Activated CD4-positive, alpha-beta T cell treated with anti-CD3 and anti-CD28 coated beads, Interleukin-2, amount 50 U/mL, for 24 hours (primary cell): ENCODE data around the gene HRK.

Source experiments
- DNase-seq, 2 donors: peaks; one replicate each; pipeline ENCODE4 v3.0.0-alpha.2; 2020; ENCODE audit warnings: low read depth in 1 of 2, low spot score in 1 of 2

Gene HRK

DNA sequence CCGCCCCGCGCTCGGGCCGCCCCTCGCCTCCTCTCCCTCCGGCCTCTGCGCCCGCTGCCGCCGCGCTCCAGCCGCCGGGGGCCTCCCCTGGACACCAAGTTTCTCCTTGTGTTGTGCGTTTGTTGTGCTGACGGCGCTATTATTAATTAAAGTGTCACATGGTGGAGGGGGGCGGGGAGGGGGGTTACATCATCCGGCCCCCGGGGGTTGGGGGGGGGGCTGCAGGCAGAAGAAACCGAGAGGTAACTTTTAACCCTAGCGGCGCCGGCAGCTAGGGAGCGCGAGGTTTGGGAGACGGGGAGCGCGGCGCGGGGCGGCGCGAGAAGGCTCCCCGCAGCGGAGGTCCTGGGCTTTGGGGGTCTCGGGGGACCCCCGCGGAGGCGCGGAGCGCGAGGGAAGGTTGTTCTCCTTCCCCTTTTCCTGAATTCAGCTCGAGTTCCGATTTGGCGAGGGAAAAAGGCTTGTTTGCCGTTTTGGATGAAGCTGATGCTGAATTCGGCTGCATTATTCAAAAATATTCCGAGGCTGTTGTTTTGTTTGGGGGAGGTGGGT, at the start of gene HRK:
Gene HRK (minus strand): TSS at position 117 of the 552 bp plus-strand sequence. CDS start 134 bp downstream, outside the sequence.
- no peak for DNase-seq

DNA sequence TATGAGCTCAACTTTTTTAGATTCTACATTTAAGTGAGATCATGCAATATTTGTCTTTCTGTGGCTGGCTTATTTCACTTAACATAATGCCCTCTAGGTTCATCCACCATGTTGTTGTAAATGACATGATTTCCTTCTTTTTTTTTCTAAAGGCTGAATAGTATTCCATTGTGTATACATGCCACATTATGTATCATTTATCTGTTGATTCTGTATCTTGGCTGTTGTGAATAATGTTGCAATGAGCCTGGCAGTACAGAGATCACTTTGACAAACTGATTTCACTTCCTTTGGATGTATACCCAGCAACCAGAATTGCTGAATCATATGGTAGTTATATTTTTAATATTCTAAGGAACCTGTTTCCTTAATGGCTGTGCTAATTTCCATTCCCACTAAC, 48.6 kb upstream of the HRK start:
- DNase-seq = no peak

DNA sequence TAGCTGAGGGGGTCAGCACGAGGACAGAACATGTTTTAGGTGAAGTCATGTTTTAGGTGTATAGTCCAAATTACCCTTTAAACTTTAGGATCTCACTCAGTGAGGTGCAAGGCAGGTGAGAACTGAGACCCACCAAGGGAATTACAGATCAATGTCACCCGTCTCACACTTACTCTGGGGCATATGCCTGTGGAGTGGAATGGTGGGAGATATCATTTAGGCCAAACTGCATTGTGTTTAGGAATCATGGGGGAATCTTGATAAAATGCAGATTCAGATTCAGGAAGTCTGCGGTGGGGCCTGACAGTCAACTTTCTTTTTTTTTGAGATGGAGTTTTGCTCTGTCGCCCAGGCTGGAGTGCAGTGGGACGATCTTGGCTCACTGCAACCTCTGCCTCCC, 47.3 kb upstream of the HRK start:
- no peak for DNase-seq

DNA sequence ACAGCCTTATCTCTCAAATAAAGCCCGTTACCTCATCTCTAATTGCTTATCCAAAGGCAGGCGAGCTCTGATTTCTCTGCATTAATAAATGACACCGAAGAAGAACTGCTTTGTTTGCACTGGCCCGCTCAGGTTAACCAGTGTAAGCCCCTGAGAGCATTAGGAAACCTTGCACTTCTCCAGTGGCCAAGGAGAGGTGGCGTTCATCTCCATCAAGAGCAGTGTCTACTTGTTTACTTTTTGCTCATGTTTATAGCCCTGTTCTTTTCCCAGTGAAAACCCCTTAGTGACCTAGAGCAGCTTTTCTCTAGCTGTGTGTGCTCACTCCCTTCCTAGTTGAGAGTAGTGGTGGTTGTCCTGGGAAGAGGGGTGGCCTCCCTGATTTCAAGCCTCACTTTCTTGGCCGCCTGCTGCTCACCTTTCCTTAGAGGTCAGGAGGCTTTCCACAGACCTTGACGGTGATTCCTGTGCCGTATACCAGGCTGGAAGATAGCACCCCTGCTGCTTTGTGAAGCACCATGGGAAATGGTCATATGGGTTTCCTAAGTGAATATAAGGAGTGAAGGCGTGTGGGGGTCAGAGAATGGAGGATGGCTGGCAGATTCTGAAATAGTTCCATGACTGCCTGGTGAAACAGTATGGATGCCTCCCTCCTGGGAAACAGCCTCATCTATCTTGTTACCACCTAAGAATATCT, 46.2 kb upstream of the HRK start:
- DNase-seq = no peak

DNA sequence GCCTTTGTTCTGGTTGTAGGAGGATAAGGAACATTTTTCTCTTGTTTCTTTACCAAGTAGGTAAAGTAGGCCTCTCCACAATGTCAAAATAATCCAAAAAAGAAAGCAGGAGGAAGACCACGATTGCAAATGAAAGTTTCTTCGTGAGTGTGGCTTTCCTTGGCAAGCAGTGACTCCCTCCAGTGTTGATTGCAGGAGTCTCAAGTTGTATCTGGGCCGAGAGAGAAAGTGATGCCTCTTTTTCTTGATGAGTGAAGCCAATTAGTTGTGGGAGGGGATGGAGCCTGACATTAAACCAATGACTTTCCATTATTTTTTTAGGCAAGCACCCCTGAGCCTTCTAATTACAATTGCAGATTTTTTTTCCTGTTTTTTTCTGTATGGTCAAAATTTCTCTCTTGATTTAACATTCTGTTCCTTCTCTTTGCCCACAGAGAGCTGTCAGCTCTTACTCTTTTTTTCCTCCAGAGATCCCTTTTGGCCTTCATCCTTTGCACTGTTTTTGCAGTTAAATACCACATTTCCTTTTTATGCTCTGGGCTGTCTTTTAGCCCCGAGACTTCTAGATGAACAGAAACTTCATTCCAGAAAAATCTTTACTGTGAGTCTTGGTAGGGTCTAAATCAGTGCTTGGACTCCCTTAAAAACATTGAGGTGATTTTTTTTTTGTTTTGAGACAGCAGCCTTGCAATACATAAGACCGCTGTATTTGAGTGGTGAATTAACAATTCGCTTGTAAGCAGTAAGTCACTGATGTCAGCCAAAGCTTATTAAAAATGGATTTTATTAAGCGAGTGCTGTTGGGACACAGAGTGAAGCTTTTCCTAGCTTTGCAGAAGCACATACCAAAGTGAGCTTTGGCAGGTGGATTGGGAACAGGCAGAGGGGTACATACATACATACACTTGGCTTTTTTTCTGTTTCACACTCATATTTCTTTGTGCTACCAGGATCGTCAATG, 45.3 kb upstream of the HRK start:
- DNase-seq = no peak

DNA sequence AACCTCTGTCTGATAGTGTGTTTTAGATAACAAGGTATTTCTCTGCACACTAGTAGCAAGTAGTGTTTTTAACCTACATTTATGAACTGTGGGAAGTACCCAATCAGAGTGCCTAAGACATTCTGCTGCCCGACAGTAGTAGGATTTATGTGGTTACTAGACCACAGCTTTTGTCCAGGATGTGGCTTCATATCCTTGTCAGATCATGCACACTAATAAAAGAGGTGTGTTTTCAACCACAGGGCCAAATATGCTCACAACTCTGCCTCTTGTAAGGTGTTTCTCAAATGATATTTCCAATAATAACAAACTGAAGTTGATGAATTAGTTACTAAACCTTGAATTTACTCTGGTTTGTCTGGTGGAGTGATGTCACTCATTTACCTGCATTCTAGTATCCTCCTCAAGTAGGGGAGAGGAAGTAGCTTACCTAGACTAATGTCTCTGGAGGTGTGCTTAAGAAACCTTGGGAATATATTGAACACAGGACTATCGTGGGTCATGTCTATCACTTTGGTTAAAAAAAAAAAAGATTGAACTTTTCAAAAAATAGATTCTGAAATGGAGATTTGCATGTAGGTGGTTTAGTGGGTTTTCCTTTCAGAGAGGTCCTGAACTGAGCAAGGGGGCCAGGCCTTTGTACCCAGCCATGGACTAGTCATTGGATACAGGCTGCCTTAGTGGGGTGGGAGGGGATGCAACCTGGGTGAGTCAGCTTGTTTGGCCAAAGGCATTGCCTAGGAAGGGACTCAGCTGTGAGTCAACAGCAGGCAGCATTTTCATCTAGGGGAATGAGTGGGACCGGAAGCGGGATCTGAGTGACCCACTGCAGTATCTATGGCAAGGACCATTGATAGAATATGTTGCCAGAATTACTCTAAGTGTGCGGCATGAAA, 43.6 kb upstream of the HRK start:
- DNase-seq = peak in 1 of 2 donors; percentile 49

DNA sequence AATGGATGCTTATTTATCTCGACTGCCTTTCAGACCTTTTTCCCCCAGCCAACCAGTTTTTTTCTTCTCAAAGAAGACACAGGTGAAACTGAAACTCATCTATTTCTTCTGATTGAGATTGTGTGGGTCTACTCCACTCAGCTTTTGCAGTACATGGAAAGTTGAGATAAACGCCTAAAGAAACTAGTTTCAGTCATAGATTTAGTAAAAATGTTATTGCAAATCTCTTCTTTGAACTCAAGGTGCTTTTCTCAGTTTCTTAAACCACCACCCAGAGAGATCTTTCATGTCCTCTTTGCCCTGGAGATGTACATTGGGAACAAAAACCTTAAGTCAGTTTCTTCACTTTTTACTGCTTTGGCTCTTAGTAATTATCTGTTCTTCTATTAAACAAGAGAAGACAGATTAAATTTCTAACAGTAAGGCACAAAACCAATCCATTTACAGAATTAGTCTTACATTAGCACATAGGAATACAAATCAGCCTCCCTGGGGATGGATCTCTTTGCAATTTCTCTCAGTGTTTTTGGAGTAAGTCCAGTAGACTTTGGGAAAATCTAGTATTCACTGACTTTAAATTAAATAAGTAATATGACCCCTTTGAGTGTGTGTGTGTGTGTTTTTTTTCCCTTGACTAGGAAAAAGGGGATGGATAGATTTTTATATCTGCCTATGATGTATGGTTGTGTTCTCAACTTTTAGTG, 41.1 kb upstream of the HRK start:
- DNase-seq = no peak

DNA sequence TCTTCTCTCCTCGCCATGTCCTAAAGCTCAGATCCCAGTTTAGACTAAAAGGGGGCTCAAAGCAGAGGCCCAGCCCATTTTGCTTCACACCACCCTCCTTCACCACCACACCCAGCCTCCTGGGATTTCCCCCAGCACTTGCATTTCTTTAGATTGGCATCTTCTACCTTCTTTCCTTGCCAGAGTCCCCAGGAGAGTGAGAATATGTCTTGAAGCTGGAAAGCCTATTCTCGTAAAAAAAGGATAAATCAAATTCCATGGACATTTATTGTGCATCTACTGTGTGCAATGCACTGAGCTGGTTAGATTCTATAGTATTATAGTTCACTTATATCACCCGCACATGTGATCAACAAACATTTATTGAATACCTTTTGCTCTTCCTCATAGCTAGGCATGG, 39.7 kb upstream of the HRK start:
- DNase-seq = no peak

DNA sequence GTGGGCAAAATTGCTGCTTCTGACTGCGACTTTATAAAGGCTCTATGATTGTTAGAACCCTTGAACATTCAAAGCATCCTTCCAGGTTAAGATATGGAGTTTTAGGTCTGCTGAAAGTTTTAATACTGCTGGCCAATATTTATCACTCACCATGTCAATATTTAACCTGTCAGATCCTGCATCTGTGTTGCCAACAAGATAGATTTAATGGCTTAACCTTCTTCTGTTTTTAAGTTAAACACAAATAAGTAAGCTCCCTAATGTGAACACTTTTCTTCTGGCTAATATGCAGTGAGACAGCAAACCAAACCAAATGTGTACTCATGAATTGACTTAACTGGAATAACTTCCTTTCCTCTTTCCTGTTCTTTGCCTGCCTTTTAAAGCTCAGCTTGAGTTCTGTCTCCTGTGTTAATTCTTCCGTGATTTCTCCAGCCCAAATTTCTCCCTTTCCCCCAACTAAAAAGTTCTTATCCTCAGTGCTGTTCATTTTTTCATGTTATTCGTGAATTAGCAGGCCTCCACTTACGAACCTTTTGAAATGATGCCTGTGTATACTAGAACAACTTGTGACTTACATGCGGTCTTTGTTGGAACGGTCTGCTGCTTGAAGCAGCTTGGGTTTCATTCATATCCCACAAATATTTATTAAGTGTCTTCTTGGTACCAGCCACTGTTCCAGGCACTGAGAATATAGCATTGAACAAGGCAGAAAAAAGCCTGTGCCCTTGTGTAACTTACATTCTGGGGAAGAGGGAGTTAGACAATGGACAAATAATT, 38.7 kb upstream of the HRK start:
- no peak for DNase-seq

DNA sequence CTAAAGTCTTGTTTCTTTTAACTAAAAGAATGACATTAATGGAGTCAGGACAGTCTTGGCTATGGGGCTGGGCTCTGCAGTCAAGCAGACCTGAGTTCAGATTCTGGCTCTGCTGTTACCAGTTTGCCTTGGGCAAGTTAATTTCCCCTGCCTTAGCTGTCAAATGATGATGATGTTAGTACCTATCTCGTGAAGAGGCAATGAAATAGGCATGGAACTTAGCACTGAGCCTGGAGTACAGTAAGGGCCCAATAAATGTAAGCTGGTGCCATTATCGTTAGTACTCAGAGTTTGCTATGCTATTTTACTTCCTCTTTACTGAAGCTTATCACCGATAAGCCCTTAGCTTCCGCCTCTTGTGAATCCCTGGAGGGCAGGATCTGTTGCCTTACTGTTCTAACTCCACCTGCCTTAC, 38.0 kb upstream of the HRK start:
- no peak for DNase-seq

DNA sequence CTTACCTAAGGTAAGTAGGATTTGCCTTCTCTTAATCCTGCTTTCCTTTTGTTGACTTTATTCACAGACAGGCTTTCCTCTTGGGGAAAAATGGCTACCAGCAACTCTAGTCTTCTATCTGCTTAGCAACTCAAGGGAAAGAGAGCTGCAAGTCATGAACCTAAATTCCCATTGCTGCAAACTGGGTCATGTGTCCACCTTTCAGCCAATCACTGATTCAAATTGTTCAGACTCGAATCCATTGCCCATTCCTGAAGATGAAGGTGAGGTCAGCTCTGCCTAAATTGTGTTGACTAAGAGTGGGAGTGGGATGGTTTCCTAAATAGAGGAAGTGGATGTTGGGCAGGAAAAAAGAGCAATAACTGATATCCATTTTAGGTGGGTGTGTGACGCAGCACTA, 37.2 kb upstream of the HRK start:
- no peak for DNase-seq

DNA sequence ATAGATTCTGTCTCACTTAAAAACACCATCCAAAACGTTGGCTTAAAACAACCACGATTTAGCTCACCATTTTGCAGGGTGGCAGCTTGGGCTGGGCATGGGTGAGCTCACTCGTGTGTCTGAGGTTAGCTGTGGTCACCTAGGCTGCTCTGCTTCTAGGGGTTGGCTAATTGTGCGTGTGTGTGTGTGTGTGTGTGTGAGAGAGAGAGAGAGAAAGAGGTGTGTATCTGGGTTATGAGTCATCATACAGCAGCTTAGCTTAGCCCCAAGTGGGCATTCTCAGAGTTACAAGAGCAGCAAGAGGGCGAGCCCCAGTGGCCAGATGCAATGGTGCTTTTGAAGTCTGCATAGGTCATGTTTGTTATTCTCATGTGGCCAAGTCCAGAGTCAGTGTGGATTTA, 35.5 kb upstream of the HRK start:
- peak in 1 of 2 donors; percentile 5 for DNase-seq

DNA sequence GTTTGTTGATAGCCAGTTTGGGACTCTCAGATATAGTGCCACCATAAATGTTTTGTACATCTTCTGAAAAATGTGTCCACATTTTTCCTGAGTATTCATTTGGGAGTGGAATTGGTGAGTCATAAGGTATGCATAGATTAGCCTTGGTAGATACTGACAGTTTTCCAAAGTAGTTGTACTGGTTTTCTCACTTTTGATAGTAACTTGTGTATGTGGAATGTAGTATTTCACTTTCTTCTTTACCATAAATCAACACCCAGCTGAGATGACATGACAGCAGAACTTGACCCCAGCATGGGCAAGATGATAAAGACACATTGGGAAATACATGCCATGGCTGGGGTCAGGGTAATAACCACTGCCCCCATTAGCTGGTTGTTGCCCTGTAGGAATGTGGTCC, 34.9 kb upstream of the HRK start:
- DNase-seq = no peak

DNA sequence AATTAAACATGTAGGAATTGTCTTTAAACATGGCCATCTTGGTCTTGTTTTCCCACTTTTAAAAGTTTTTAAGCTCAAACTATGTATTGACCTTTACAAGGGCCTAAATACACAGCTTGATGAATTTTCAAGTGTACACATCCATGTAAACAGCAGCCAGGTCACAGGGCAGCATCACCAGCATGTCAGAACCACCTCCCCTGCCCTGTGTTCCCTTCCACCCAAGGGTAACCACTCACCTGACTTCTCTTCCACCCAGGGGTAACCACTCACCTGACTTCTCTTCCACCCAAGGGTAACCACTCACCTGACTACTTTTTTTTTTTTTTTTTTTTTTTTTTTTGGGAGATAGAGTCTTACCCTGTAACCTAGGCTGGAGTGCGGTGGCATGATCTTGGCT, 34.1 kb upstream of the HRK start:
- DNase-seq = no peak

DNA sequence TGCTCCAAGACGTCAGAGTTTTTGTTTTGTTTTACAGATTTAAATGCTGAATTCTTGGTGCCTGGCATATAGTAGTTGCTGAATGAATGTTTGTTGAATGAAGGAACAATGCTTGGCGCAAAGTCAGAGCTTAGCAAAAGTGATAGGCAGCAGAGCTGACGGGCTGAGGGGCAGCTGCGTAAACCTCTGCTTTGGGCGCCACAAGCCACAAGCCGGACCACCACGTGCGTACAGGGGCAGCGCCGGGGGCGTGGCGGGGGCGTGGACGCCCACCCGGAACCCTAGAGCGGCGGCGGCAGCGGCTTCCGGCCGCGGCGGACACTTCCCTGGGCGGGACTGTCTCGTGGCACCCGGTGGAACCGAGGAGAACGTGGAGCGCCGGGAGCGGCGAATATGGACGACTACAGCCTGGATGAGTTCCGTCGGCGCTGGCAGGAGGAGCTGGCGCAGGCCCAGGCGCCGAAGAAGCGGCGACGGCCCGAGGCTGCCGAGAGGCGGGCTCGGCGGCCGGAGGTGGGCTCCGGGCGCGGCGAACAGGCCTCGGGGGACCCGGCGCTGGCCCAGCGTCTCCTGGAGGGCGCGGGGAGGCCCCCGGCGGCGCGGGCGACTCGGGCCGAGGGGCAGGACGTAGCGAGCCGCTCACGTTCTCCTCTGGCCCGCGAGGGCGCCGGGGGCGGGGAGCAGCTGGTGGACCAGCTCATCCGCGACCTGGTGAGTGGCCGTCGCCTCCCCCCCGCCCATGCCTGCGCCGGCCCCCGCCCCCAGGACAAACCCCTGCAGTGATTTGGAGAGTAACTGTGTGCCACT, 29.6 kb upstream of the HRK start, which contains the start of gene FBXW8:
Gene FBXW8 (plus strand): TSS at position 306 of the 807 bp plus-strand sequence. CDS start 88 bp downstream, at position 394.
- DNase-seq = peak; percentile 30 to 53

DNA sequence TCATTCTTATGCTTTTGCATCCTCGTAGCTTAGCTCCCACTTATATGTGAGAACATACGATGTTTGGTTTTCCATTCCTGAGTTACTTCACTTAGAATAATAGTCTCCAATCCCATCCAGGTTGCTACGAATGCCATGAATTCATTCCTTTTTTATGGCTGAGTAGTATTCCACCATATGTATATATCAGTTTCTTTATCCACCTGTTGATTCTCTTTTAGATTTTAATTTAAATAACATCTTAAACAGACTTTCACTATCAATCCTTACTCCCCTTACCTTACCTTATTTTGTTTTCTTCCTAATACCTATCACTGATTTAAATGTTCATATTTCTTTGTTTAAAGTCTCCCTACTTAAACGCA, 29.0 kb upstream of the HRK start:
- DNase-seq = no peak

DNA sequence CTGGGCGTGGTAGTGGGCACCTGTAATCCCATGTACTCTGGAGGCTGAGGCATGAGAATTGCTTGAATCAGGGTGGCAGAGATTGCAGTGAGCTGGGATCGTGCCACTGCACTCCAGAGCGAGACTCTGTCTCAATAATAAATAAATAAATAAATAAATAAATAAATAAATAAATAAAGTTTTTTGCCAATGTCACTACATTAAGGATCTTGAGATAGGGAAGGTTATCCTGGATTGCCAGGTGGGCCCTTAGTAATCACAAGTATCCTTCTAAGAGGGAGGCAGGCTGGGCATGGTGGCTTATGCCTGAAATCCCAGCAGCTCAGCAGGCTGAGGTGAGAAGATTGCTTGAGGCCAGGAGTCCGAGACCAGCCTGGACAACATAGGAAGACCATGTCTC, 25.0 kb upstream of the HRK start:
- no peak for DNase-seq

DNA sequence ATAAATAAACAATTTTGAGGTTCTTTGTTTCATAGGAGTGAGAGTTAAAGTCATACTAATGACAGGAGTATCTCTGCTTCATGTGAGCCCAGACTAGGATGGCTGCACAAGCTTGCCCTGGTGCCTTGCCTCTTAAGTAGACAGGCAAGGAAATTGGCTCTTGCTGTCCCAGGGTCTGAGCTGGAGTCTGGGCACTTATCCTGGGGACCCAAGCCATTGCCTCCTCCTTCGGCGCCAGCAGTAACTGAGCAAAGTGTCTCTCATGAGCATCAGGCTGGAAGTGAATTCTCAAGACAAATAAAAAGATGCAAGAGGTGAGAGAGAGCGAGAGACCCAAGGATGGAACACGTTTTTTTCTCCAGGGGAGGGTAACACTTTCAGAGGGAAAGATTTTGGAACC, 22.6 kb upstream of the HRK start:
- DNase-seq = no peak

DNA sequence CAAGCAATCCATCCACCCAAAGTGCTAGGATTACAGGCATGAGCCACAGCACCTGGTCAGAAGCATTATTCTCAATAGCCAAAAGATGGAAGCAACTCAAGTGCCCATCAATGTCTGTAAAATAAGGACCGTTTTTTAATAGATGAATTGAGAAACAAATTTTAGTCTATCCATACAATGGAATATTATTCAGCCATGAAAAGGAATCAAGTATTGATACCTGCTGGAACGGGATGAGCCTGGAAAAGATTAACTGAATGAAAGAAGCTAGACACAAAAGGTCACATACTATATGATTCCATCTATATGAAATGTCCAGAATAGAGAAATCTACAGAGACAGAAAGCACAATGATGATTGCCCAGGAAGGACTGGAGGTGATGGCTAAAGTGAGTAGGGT, 20.4 kb upstream of the HRK start:
- no peak for DNase-seq
